NCI-H2171 (cell line): ENCODE data around the gene COL18A1.
"Not testable (repeated sequence)": the region's sequence is repeated elsewhere in the genome, so short reads cannot be mapped to it uniquely, and the experiment has no call there.

Source experiments
- DNase-seq: peaks from one replicate; lab custom pipeline; 2025; lab: John Stamatoyannopoulos, UW

Gene COL18A1

DNA sequence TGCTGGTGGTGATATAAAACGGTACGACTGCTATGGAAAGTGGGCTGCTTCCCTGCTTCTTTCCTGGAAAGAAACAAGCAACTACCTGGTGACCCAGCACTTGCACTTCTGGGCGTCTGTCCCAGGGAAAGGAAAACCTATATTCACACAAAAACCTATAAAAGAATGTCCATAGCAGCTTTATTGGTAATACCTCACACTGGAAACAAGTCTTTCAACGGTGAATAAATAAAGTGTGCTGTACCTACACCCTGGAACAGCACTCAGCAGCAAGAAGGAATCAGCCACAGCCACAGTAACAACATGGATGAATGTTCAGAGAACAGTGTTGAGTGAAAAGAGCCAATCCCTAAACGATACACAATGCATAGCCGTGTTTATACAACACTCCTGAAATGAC lies 117.4 kb downstream of the COL18A1 start:
- no peak for DNase-seq

DNA sequence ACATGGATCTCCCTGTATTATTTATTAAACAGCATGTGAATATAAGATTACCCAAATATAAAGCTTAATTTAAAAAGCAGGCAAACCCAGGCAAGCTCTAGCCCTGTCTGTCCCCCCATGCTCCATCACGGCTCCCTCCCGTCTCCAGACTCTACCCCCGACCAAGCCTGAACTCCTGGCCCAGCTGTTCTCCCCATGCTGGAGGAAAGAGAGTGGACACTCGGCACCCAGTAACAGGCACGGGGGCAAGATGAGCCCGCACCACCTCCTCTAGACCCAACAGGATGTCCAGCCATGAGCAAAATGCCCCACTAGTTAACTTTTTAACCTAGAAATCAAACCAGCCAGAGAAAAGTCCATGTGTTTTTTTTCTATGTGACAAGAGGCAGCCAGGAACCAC lies 118.0 kb downstream of the COL18A1 start:
- DNase-seq: no peak

DNA sequence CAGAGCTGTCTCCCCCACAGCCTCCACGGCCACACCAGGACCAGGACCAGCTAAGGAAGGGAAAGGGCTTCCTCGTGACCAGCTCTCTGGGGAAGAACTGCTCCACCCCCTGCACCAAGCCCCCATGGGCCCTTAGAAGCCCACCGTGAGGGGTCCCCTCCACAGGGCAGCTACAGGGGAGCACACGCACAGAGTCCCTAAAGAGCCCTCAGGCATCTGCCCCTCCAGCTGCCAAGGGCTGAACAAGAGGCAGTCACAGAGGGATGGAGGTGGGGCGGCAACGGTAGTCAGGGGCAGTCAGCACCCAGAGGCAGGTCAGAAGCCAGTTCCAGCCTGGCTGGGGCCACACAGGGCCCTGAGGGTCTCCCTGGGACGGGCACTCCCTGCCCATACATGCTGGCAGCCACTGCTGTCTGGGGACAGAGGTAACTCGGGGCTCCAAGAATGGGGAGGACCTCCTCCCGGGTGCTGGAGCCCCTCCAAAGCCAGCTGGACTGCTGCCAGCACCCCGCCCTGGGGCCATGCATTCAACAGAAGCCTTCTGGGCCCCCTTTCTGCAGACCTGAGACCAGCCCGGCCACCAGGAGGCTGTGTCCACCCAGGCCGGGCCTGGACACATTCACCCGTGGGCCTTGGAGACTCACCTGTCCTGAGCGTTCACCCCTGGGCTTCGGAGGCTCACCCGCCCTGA lies 118.6 kb downstream of the COL18A1 start:
- DNase-seq: no peak

DNA sequence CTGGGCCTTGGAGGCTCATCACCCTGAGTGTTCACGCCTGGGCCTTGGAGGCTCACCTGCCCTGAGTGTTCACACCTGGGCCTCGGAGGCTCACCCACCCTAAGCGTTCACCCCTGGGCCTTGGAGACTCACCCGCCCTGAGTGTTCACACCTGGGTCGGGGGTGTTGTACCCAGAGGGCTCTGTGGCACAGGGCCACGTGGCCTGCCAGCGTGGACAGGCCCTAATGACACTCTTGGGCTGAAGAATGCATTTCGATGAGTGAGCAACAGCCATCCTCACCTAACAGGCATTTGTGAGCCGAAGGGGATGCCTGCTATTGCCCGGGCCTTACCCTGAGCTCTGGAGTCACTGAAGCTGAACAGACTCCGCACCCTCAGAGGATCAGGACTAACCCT lies 119.8 kb downstream of the COL18A1 start:
- DNase-seq: no peak

DNA sequence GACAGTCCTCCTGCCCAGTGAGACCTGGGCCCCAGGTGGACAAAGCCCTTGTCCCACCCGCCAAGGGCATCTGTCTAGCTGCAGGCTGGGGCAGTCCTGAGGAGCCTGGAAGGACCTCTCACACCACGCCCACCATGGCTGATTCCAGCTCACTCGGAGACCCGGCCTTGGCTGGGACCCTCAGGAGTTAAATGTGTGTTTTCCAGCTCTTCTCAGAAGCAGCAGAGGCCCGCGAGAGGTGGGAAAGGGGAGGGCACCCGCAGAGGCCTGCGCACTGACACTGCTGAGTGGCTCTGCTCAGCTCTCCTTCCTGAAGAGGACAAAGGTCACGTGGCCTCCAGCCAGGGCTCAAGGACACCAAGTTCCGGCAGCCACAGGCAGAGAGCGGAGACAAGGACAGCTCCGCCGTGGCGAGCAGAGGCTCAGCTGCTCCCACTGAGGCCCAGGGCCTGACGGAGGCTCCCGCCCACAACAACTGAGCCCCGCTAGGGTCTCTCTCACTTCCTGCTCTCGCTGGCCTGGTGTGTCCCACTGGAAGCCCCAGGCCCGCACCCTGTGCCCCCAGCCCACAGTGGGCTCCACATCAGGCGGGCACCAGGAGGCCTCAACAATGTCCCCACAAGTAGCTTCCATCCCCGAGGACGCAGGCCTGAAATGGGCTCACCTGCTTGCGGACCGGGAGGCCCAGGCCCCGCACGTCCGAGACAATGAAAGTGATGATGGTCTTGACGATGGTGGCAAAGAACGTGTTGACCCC lies 120.4 kb downstream of the COL18A1 start:
- DNase-seq: no peak

DNA sequence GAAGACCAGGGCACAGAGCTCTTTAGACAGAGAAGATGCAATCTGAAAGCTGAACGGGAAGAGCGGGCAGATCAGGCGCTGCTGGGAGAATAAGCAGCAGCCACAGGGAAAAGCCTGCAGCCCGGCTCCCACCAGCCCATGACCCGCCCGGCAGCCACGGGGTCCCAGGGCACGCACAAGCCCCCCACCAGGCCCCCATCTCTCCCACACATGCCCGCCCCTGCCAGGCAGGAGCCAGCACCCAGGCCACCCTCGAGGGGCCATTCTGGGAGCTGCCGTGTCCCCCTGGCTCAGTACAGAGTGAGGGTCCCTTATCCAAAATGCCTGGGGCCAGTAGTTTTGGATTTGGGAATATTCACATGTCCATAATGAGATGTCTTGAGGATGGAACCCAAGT lies 120.9 kb downstream of the COL18A1 start:
- no peak for DNase-seq

DNA sequence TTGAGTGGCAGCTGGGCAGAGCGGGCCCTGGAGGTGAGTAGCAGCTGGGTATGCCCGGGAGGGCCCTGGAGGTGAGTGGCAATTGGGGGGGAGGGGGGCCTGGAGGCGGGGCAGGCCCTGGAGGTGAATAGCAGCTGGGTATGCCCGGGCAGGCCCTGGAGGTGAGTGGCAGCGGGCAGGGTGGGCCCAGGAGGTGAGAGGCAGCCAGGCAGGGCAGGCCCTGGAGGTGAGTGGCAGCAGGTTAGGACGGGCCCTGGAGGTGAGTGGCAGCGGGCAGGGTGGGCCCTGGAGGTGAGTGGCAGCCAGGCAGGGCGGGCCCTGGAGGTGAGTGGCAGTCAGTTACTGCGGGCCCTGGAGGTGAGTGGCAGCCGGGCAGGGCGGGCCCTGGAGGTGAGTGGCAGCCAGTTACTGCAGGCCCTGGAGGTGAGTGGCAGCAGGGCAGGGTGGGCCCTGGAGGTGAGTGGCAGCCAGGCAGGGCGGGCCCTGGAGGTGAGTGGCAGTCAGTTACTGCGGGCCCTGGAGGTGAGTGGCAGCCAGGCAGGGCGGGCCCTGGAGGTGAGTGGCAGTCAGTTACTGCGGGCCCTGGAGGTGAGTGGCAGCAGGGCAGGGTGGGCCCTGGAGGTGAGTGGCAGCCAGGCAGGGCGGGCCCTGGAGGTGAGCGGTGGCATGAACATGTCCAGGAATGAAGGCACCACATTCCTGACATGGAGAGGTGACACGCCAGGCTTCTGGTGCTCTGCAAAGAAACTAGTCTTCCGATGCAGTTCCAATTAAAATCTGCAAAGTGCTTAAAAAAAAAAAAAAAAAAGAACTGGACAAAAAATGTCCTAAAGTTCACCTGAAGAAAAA lies 122.4 kb downstream of the COL18A1 start:
- peak; percentile 85 for DNase-seq

DNA sequence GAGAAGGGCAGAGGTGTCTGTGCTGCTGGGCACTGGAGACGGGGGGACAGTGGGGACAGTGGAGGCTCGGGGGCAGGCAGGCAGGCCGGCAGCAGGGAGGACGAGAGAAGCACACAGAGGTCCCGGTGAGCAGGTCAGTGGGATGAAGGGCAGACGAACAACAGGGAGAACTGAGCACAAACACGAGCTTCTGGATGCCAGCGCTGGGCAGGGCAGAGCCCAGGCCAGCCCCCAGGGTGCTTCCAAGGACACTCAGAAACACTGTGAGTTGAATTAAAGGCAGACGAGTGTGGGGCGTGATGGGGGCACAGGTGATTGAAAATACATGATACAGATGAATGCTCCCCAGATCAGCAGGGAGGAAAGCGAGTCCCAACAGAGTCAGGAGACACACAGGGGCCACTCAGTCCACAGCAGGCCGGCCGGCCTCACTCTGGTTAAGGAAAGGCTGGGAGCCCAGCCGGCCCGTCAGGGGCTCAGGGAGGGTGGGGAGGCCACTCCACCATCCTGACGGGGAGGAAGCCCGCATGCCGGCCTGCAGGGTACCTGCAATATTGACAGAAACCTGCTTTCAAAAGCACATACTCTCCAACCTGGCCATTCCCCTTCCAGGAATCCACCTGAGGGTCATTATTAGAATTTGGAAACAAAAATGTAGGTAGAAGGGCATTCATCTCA lies 123.2 kb downstream of the COL18A1 start:
- DNase-seq: no peak

DNA sequence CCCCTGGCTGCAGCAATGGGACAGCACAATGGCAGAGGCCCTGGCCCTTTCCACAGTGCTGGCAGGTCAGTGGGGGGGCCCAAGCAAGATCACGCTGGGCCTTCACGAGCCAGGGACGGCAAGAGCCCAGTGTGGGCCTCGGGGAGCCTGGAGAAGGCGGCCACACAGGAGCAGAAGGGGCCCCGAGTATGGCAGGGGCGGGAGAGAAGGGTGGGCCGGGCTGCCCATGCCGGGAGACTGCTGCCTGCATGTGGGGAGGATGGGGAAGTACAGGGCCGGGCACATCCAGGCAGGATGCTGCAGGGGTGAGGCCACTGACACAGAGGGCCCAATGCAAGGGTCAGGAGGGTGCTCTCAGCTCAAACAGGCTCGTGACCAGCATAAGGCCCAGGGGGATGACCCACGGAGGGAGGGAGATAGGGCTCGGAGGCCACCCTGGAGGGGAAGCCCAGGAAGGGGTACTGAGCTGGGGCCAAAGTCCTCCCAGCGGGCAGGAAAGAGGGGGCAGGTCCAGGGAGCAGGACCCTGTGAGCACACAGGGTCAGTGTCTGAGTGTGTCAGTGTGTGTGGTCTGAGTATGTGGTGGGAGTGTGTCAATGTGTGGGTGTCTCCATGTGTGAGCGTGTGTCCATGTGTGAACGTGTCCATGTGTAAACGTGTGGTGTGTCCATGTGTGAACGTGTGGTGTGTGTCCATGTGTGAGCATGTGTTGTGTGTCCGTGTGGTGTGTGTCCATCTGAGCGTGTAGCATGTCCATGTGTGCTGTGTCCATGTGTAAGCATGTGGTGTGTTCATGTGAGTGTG lies 124.2 kb downstream of the COL18A1 start:
- no peak for DNase-seq

DNA sequence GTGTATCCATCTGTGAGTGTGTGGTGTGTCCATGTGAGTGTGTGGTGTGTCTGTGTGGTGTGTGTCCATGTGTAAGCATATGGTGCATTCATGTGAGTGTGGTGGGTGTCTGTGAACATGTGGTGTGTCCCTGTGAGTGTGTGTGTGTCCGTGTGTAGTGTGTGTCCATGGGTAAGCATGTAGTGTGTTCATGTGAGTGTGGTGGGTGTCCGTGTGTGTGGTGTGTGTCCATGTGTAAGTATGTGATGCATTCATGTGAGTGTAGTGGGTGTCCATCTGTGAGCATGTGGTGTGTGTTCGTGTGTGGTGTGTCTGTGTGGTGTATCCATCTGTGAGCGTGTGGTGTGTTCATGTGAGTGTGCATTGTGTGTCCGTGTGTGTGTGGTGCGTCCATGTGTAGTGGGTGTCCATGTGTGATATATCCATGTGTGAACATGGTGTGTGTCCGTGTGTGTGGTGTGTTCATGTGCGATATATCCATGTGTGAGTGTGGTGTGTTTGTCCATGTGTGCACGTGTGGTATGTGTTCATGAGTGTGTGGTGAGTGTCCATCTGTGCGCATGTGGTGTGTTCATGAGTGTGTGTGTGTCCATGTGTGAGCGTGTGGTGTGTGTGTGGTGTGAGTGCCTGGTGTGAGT lies 124.9 kb downstream of the COL18A1 start:
- no peak for DNase-seq

DNA sequence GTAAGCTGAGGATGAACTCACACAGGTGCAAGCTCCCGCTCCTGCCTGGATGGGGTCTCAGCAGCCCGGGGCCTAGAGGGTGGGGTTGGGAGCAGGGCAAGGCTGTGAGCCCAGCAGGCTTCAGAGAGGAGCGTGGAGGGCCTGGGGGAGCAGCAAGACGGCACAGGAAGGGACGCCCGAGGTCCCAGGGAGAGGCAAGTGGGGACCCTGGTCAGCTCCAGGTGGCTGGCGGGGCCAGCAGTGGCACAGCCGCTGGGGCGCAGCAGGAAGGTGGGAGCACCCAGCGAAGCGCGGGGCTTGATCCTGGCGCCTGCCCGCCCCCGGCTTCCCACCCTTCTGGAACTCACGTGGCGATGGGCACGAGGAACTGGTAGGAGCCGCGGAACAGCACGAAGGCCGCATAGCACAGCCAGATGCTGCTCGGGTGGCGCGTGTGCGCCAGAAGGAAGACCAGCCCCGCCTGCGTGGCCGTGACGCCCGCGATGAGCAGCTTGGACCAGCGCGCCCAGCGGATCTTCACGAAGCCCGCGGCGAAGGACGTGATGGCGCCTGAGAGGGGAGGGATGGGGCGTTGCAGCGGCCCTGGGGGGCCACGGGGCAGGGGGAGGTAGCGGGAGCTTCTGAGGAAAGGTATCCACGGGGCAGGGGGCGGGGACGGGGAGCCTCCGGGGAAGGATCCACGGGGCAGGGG lies 125.6 kb downstream of the COL18A1 start:
- DNase-seq: no peak

DNA sequence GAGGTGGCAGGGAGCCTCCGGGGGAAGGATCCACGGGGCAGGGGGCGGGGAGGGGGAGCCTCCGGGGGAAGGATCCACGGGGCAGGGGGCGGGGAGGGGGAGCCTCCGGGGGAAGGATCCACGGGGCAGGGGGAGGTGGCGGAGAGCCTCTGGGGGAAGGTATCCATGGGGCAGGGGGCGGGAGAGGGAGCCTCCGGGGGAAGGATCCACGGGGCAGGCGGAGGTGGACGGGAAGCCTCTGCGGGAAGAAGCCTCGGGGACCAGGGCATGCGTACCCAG lies 126.1 kb downstream of the COL18A1 start:
- DNase-seq: not testable (repeated sequence)

DNA sequence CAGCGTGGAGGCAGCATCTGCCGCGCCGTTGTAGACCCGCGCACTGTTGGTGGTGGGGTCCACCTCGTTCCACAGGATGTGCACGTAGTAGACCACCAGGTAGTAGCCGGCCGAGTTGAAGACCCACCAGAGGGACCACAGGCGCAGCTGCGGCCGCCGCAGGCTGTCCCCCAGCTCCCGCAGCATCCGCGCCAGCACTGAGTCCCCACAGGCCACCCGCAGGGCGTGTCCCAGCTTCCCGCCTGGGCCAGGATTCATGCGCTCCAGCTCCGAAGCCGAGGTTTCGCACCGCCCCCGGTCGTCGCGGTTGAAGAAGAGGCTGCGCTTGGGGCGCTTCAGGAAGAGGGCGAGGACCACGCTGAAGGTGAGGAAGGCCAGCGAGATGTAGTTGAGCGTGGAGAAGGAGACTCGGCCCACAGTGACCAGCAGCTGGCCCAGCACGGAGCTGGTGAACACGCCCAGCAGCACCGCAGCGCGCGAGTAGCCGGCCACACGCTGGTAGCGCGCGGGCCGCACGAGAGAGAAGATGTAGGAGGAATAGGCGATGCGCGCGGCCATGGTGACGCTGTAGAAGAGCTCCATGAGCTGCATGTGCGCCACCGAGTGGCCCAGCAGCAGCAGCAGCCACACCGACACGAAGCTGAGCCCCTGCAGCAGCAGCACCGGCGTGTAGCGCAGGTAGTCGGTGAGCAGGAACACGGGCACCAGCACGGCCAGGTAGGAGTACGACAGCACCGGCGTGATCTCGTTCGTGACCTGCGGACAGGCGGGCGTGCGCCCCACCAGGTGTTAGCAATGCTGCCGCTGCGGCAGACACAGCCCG lies 126.6 kb downstream of the COL18A1 start:
- no peak for DNase-seq

DNA sequence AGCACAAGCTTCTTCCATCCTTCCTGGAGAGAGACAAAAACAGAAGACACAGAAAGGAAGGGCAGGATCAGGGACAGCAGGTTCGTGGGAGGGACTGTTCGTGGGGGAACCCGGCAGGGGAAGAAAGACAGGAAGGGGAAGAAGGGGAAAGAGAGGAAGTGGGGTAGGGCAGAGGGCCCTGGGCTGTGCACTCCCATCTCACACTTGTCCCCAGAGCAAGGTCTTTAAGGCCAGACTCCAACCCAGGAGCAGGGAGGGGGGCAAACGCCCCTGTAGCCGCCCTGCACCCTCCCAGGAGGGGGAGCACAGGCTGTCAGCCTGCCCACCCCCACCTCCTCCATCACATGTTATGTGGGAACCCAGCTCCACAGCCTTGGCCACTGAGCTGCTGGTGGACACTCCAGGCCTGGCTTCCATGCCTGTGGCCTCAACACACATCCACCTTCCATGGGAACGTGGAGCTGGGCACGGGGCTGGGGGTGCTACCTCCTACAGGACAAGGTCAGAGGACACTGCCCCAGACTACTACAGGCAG lies 127.9 kb downstream of the COL18A1 start:
- no peak for DNase-seq

DNA sequence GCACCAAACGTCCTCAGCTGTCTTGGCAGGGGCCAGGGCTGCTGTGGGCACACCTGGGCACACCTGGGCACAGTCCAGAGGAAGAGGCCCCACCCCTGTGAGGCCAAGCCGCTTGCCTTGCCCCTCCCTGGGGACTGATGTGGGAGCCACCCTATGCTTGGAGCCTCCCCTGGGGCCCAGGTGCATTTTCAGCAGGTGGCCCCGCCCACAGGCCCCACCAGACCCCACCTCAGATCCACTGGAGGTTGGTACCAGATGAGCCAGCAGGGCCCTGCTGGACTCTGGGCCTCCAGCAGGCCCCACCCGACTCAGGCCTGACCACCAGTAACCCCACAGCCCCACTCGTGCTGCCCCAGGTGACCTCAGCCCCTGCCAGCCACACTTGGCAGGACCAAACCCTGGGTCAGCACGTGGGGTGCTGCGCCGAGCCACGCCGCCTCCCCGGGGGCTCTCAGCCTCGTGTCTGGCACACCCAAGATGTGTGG lies 128.4 kb downstream of the COL18A1 start:
- no peak for DNase-seq

DNA sequence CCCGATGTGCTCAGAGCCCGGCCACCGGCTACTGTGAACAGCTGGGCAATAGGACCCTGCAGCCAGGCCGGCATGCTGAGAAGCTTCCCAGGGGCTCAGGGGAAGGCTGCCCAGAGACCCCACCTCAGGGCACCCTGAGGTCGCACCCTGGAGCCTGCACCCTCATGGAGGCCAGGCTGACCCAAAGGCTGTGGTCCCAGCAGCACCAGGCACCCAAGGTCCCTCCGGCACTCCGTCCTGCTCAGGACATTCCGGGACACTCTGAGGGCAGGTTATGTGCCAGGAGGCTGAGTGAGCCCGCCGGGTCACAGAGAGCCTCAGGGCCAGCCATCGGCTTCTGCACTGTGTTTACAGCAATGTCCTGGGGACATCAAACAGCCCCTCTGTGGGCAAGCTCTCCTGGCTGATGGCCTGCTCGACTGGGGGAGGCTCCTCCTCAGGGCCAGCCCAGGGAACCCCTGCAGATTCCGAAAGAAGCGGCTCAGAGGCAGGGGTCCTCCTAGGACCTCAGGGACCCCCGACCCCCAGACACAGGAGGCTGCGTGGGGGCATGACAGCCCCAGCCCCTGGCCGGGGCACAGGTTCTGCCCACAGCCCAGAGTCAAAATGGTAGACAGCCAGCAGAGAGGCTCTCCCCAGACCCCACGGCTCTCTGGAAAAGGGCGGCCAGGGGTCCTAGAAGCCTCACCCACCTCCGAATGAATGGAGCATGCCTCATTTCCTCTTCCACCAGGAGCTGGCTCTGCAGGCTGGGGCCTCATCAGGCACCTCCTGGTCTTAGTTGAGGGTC lies 129.1 kb downstream of the COL18A1 start:
- DNase-seq: no peak

DNA sequence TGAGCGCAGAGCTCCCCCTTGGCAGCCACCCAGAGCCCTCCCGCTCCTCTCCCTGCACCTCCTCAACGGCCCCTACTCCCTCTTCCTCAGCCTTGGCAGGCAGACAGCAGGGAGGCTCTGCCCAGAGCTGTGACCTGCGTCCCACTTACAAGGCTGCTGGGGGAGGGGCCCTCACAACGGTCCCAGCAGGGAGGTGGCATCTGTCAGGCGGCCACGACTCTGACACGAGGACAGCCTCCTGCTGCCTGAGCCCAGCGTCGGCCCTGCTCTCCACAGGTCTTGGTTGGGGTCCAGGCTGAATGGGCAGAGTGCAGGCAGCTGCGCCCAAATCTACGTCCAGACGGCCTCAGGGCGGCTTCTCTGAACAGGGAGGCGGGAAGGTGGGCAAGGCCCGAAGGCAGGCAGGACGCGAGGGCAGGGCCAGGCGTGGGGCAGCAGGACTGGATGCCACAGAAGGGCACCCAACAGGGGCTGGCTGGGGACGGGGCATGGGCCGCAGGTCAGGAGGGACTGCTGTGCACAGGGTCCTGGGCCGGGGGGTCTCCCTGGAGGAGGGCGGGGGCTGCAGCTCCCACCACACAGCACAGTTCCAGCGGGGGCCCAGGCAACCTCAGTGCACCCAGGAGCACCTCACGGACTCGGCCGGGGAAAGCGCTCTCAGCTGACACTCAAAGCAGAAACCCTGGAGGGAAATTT lies 129.8 kb downstream of the COL18A1 start:
- peak; percentile 49 for DNase-seq
